ENCODE measurements around the gene PIK3CA.

PIK3CA gene

DNA sequence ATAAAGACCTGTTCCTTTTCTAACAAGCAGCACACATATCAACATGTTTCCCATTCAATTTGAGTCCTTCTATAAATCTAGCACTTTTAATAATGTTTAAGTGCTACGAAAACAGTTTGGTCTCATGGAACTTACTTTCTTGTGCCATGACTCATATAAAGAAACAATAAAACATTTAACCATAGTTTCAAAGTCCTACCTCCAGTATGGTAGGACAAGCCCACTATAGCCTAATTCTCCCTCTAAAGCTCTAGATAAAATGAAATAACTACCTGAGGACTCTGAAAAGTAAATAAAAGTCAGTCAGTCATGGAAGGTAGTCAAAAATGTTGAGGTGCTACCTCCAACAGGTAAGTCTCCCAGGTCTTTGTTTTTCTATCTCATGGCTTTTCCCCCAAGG lies 12.0 kb upstream of the PIK3CA start:
- ATAC-seq (ENCODE audit: low read depth) (no peak), DNase-seq (ENCODE audit: low spot score) (no peak)
- H3K9me3 ChIP-seq (ENCODE audit: severe bottlenecking), result no peaks in the 10 kb centered on the region
- no peaks in the 10 kb centered on the region for H3K4me1 ChIP-seq (ENCODE audit: insufficient read depth, poor library complexity, severe bottlenecking)
- H3K4me3 ChIP-seq (ENCODE audit: severe bottlenecking), result no peak overlapping the region
- TF ChIP-seq CTCF (IDR thresholded peaks at IDR 0.05; ENCODE audit: poor library complexity, severe bottlenecking), result no peak
- no peaks in the 10 kb centered on the region for H3K27me3 ChIP-seq (ENCODE audit: insufficient read depth, poor library complexity, severe bottlenecking)
- H3K27ac ChIP-seq (ENCODE audit: poor library complexity, severe bottlenecking), result no peak overlapping the region
- H3K36me3 ChIP-seq (ENCODE audit: low read depth), result no peaks in the 10 kb centered on the region

DNA sequence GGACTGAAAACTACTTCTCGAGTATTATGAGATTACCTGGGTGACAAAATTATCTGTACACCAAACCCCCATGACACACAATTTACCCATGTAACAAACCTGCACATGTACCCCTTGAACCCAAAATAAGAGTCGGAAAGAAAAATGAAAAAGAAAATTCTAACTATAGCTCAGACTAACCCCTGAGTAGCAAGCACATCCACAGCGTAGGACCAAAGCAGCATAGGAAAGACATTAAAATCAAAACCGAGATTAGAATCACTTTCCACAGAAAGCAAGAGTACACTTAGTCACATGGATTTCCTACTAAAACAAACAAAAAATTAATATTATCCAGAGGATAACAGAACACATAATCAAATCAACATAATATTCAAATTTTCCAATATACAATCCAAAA lies 6.3 kb upstream of the PIK3CA start:
- no peaks in the 10 kb centered on the region for H3K4me1 ChIP-seq (ENCODE audit: insufficient read depth, poor library complexity, severe bottlenecking)
- DNase-seq (ENCODE audit: low spot score) (no peak), ATAC-seq (ENCODE audit: low read depth) (no peak)
- no peaks in the 10 kb centered on the region for H3K27me3 ChIP-seq (ENCODE audit: insufficient read depth, poor library complexity, severe bottlenecking)
- H3K27ac ChIP-seq (ENCODE audit: poor library complexity, severe bottlenecking), result no peak overlapping the region
- no peak overlapping the region for H3K4me3 ChIP-seq (ENCODE audit: severe bottlenecking)
- TF ChIP-seq CTCF (IDR thresholded peaks at IDR 0.05; ENCODE audit: poor library complexity, severe bottlenecking), result no peak
- H3K36me3 ChIP-seq (ENCODE audit: low read depth), result no peaks in the 10 kb centered on the region
- H3K9me3 ChIP-seq (ENCODE audit: severe bottlenecking), result no peaks in the 10 kb centered on the region

DNA sequence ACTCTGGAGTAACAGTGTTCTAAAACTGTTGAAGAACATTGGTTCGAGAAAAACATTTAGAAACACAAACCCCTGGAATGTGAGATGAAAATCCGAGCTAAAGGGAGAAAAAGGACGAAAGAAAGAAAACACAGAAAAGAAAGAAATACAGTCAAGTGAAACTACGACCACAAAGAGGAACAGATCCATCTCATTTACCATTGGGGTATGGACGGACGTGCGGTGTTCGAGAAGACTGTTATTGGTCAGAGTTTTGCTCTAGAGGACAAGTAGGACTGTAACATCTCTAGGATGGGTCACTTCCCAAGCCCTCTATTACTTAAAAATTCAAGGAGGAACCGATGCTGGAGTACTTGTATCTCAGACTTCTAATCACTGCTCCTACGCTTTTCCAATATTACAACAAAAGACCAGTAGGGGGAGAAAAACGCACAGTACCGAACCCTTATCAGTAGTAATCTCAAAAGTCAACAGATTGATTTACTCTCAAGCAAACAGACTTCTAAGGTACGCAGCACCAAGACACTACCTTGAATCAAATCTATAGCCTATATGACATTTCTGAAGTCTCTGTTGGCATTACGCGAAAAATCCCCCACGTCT lies 1.1 kb upstream of the PIK3CA start:
- no peaks in the 10 kb centered on the region for H3K9me3 ChIP-seq (ENCODE audit: severe bottlenecking)
- ATAC-seq (ENCODE audit: low read depth) (peak; percentile 30), DNase-seq (ENCODE audit: low spot score) (no peak)
- peak overlapping the region; percentile 99 for H3K4me3 ChIP-seq (ENCODE audit: severe bottlenecking)
- no peaks in the 10 kb centered on the region for H3K27me3 ChIP-seq (ENCODE audit: insufficient read depth, poor library complexity, severe bottlenecking)
- no peaks in the 10 kb centered on the region for H3K36me3 ChIP-seq (ENCODE audit: low read depth)
- peak; percentile 82 for TF ChIP-seq CTCF (IDR thresholded peaks at IDR 0.05; ENCODE audit: poor library complexity, severe bottlenecking)
- peaks cover 4% of the 10 kb centered on the region for H3K4me1 ChIP-seq (ENCODE audit: insufficient read depth, poor library complexity, severe bottlenecking)
- H3K27ac ChIP-seq (ENCODE audit: poor library complexity, severe bottlenecking), result peak overlapping the region; percentile 80

DNA sequence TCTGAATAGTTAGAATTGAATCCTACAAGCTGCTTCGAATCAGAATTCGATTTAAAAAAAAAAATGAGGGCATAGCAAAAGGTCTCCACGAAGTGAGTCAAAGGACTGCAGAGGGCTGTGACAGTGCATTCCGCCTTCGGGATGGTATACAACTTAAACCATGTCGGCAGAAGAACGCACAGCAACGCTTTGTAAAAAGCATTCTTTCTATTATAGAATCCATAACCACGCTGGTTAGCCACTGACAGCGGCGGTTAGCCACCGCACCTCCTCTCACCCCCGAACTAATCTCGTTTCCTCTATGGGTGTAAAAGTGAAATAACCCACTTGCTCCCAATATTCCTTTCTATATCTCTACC lies 664 bp upstream of the PIK3CA start:
- H3K27ac ChIP-seq (ENCODE audit: poor library complexity, severe bottlenecking), result peak overlapping the region; percentile 80
- ATAC-seq (ENCODE audit: low read depth), result peak; percentile 40
- no peak for DNase-seq (ENCODE audit: low spot score)
- peak overlapping the region; percentile 99 for H3K4me3 ChIP-seq (ENCODE audit: severe bottlenecking)
- H3K27me3 ChIP-seq (ENCODE audit: insufficient read depth, poor library complexity, severe bottlenecking), result no peaks in the 10 kb centered on the region
- H3K4me1 ChIP-seq (ENCODE audit: insufficient read depth, poor library complexity, severe bottlenecking), result peaks cover 4% of the 10 kb centered on the region
- peak; percentile 64 for TF ChIP-seq CTCF (IDR thresholded peaks at IDR 0.05; ENCODE audit: poor library complexity, severe bottlenecking)
- no peaks in the 10 kb centered on the region for H3K9me3 ChIP-seq (ENCODE audit: severe bottlenecking)
- no peaks in the 10 kb centered on the region for H3K36me3 ChIP-seq (ENCODE audit: low read depth)

- Histone ChIP-seq H3K27me3 (ENCODE audit: insufficient read depth, poor library complexity, severe bottlenecking) (no peaks in the 10 kb centered on the region), H3K4me3 (ENCODE audit: severe bottlenecking) (peak overlapping the region; percentile 99), H3K27ac (ENCODE audit: poor library complexity, severe bottlenecking) (peak overlapping the region; percentile 80), H3K4me1 (ENCODE audit: insufficient read depth, poor library complexity, severe bottlenecking) (peaks cover 4% of the 10 kb centered on the region), H3K36me3 (ENCODE audit: low read depth) (no peaks in the 10 kb centered on the region), H3K9me3 (ENCODE audit: severe bottlenecking) (no peaks in the 10 kb centered on the region)
- ATAC-seq (ENCODE audit: low read depth) (peak; percentile 58), DNase-seq (ENCODE audit: low spot score) (peak; percentile 64)
- no peak for TF ChIP-seq CTCF (IDR thresholded peaks at IDR 0.05; ENCODE audit: poor library complexity, severe bottlenecking)
Observed at GRCh38 chr3:179148616-179149405, 654 bp downstream of the PIK3CA start.

All from RWPE2 (cell line).